HG03108 (cell line): ENCODE results near the gene UMOD.

Source experiments
- ATAC-seq: cut with Tn5 transposase; IDR thresholded peaks from one replicate; pipeline ENCODE4 v1.9.1; 2021; ENCODE audit warnings: moderate library complexity; ENCODE audit not compliant: unreplicated experiment

The UMOD gene

DNA sequence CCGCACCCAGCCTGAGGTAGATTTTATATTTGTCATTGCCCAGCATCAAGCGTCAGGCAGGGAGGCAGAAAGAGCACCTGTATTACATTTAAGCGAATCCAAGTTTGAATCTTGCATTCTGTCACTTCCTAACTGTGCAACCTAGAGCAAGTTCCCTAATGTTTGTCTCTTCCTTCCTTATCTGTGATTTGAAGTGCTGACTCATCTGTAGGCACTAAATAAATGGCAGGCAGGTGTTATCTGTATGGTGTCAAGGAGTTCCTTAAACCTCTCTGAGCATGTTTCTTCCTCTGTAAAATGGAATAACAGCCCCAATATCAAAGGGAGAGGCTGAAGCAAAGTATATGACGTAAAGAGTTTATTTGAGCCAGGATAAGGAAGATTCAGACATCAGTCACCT, 49.5 kb downstream of the UMOD start:
- ATAC-seq: no peak

DNA sequence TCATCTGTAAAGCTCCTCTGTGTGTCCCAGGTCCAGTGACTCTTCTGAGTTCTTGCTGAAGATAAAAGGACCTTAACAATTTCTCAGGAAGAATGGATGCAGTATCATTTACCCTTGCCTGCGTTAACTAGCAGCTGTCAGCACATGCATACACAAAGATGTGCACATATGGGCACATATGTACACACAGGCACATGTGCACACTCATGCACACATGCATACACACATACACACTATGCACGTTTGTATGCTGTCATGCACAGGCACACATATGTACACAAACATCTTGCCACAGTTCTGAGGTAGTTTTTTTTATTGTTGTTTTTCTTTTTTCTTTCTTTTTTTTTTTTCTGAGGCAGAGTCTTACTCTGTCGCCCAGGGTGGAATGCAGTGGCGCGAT, 50.1 kb downstream of the UMOD start:
- no peak for ATAC-seq

DNA sequence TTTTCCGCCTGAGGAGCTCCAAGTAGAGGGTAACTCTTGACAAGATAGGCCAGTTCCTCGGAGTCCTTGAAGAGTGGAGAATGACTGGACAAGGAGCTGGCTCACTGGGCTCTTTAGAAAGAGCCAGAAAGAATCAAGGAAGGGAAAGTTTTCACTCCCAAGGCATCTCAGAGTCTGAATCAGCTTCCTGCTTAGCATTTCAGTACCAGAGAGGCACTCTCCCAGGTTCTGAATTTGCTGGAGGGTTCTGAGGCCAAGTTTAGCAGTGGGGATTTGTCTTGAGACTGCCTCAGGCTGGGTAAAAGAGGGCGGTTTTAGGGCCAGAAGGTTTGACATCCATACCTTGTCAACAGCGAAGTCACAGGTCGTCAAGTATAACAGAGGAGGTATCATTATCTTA, 50.7 kb downstream of the UMOD start:
- ATAC-seq: no peak

DNA sequence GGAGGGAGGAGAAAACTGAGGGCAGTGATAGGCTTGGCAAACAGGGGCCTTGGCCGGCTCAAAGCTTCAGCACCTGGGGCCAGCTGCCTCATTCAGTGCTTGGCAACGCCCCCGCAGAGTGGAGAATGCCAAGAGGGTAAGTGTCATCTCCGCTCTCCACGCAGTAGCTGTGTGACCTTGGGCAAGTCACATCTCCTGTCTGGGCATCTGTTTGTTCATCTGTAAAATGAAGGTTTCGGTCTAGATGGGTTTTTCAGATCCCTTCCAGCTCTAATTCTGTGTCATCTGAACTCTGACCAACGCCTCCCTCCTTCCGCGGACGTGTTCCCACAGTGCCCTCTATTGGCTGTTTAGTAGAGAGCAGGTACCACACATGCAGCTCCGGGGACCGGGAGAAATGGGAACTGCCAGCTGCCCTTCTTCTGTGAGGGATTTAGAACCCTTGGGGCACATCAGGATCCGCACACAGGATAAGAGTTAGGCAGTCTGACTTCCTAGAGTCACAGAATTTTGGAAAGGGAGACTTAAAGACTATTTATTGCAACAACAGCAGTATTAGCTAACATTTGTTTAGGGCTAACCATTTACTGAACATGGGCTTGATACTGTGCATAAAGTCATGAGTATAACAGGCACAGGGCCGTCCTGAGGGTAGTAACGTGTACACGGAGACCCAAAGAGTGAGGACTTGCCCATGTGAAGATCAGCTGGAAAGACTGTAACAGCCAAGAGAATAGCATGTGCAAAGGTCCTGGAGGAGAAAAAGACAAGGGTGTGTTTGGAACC, 52.0 kb downstream of the UMOD start:
- no peak for ATAC-seq

DNA sequence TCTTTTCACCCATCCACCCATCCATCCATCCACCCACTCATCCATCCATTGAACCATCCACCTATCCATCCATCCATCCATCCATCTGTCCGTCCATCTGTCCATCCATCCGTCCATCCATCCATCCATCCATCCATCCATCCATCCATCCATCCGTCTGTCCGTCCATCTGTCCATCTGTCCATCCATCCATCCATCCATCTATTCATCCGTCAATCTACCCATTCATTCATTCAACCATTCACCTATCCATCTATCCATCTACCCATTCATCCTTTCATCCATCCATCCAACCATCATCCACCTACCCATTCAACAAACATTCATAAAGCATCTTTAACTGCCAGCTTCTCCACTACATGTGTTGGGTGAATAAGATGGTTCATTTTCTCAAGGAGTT, 54.1 kb downstream of the UMOD start:
- no peak for ATAC-seq

DNA sequence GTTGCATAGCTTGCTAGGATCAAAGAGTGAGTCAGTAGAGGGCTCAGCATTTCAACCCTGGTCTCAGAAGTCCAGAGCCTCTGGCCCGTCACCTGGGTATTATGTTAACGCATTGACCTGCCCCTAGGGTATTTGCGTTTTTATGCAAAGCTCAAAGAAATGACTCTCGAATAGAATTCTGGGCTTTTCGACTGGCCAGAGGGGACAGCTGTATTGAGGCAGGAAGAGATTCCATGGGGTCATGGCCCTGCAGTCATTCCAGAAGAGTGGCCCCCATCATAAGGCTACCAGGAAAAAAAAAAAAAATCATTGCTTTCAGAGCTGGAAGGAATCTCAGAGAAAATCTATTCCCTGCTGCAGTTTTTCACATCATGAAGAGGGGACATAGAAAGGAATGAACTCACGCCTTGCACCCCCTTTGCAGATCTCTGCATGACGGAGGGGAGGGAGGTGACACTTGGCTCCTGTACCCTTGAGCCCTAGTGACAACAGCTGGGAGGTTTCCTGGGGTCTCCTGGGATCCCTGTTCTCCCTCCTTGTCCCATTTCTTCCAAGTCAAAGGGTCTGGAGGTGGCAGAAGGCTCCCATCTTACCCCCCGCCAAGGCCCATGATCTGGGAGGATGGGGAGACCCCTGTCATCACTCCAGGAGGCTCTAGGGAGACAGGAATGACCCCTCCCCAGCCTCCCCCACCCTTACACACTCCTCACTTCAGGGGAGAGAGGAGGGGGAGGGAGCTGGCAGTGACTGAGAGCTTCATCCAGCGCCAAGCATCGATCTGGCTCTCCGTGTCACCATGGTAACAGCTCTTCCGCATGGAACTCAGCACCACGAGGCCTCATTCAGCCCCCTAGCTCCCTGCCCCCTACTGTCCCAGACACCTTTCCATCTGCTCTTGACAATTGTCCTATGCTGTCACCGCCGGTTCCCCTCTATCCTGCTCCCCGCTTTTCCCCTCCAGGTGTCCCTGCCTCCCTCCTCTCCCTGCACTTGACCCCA, 61.0 kb downstream of the UMOD start:
- no peak for ATAC-seq

DNA sequence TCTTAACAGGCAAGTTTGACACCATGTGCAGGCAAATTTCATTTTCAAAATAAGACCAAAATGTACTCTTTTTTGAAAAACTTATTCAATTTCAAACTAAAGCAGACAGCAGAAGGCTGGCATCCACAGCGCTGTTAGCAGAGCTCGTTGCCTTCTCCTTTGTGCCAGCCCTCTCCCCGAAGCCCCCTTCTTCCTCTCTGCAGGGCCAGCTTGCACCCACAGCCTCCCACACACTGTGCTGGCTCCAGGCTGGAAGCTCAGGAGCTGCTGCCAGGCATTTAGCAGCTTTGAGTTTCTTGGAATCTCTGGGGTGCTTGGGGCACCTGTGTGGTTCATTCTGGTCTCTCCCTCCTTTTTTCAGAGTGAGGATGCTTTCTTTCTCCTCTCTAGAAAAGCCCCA, 62.9 kb downstream of the UMOD start:
- no peak for ATAC-seq

DNA sequence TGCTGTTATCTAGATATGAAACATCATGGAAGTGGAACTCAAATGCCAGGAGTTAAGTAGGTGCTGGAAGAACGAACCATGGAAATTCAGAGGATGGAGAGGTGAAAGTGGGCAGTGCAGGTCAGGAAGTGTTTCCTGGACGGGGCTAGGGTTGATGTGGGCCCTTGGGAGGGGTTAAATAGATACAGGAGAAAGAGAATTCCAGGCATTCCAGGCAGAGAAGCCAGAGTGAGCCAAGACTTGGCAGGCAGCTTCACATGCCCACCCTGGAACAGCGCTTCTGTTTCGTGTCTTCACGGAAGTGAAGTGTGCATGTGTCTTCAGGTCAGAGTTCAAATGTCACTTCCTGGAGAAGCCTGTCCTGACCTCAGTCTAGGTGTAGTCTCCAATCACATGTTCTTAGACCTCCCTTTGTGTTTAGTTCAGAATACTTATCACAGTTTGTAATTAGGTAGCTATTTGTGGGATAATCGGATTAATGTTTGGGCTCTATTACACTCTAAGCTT, 66.5 kb downstream of the UMOD start:
- no peak for ATAC-seq
